GM12891 (cell line): Measurements from ENCODE around the gene PLPP7.

Source experiments
- DNase-seq: peaks from one replicate; pipeline ENCODE4 v3.0.0; 2011; ENCODE audit warnings: low spot score; ENCODE audit not compliant: insufficient read length
- FAIRE-seq: peaks from 2 replicates; lab custom pipeline; 2011; peaks lifted over from hg19 to GRCh38; lab: Jason Lieb, UNC
- PAX5 ChIP-seq: IDR thresholded peaks from 2 replicates; pipeline ENCODE4 v1.6.1; 2011; ENCODE audit warnings: low read length, moderate library complexity, mild to moderate bottlenecking; ENCODE audit not compliant: insufficient read depth, severe bottlenecking
- POLR2A ChIP-seq: IDR thresholded peaks from 2 replicates; pipeline ENCODE4 v1.6.1; 2011; ENCODE audit warnings: low read depth, low read length, control low read depth
- POLR2AphosphoS5 ChIP-seq: IDR thresholded peaks from 2 replicates; pipeline ENCODE4 v1.6.1; 2011; ENCODE audit warnings: low read depth, low read length, control low read depth
- POU2F2 ChIP-seq: IDR thresholded peaks from 2 replicates; pipeline ENCODE4 v1.6.1; 2011; ENCODE audit warnings: low read depth, mild to moderate bottlenecking, control low read depth, low read length, moderate library complexity
- SPI1 ChIP-seq: IDR thresholded peaks from 2 replicates; pipeline ENCODE4 v1.6.1; 2011; ENCODE audit warnings: low read depth, low read length, control low read depth
- TAF1 ChIP-seq: IDR thresholded peaks from 2 replicates; pipeline ENCODE4 v1.6.1; 2011; ENCODE audit warnings: low read depth, low read length, control low read depth

The PLPP7 gene

GRCh38 chr9:131276094-131276888 is 13.2 kb upstream of the PLPP7 start, which contains the start of gene FAM78A:
TSS of gene FAM78A (minus strand) at chr9:131276510. CDS start at chr9:131276179, 331 bp downstream.
- FAIRE-seq (no peak), DNase-seq (no peak)
- TF ChIP-seq SPI1 (0 out of 2 replicates have a peak, but pooled peaks have one; percentile 22), POLR2A (no peak)

GRCh38 chr9:131276891-131277286 is 12.6 kb upstream of the PLPP7 start:
- peak; percentile 28 for FAIRE-seq
- TF ChIP-seq SPI1 (no peak), POLR2AphosphoS5 (no peak), TAF1 (no peak), POLR2A (no peak), PAX5 (no peak), POU2F2 (no peak)
- no peak for DNase-seq

DNA sequence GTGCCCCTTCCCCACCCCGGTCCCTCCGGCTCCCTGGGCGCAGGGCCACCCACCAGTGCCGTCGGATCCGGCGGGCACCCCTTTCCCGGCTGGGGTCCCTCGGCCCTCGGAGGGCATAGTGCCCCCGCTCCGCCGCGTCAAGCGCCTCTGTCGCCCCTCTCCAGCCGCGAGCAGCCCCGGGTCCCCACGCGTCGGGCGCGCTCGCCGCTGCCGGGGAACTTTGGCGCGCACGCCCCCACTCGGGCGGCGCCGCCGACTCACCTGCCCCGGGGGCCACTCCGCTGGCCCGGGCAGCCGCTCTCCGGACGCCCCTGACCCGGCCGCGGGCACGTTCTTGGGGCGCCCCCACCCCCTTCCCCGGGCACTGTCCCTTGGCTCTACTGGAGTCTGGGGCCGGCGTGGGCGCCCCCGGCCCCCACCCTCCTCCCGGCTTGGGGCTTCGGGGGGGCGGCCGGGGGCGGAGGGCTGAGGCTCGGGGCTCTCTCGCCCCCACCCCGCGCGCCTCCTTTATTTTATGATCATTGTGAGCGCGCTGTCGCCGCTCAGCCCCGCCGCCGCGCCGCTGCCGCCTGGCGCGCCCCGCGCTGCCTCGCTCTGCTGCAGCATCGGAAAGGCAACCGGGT is 12.1 kb upstream of the PLPP7 start:
- FAIRE-seq: peak; percentile 66

GRCh38 chr9:131277910-131278701 is 11.4 kb upstream of the PLPP7 start:
- FAIRE-seq (no peak), DNase-seq (peak; percentile 85)

More for the DNA sequence above, 12.1 kb upstream of the PLPP7 start:
- DNase-seq: peak; percentile 52
- no peak for TF ChIP-seq PAX5
- no peak for TF ChIP-seq POLR2AphosphoS5
- TF ChIP-seq POU2F2: no peak
- no peak for TF ChIP-seq TAF1

DNA sequence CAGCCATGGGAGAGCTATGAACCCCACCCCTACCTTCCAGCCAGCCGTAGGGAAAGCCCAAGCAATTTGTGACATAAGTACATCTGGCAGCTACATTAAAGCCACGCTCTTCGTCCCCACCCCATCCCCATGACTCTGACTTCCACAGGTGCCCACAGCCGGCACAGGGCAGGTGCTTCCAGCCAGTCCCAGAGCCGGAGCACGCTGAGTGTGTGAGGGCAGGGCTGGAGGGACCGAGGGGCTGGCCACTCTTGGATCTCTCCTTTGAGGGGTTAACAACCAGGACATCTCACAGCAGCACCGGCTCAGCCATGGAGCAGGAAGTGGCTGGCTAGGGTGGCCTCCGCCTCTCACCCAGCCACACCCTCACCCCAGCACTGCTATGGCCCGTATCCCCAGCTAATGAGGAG is 10.8 kb upstream of the PLPP7 start:
- TF ChIP-seq POU2F2 (no peak), PAX5 (no peak), SPI1 (no peak), POLR2AphosphoS5 (no peak), TAF1 (no peak), POLR2A (no peak)
- DNase-seq (no peak), FAIRE-seq (no peak)

More at GRCh38 chr9:131277910-131278701, 11.4 kb upstream of the PLPP7 start:
- TF ChIP-seq POLR2A: no peak
- TF ChIP-seq TAF1: no peak
- TF ChIP-seq POLR2AphosphoS5: no peak
- no peak for TF ChIP-seq PAX5
- TF ChIP-seq POU2F2: no peak
- no peak for TF ChIP-seq SPI1

- TF ChIP-seq TAF1 (no peak), POU2F2 (no peak), POLR2AphosphoS5 (no peak), PAX5 (no peak), SPI1 (no peak), POLR2A (no peak)
- no peak for DNase-seq
- FAIRE-seq: no peak
Measured at GRCh38 chr9:131279196-131279862, 10.2 kb upstream of the PLPP7 start.

DNA sequence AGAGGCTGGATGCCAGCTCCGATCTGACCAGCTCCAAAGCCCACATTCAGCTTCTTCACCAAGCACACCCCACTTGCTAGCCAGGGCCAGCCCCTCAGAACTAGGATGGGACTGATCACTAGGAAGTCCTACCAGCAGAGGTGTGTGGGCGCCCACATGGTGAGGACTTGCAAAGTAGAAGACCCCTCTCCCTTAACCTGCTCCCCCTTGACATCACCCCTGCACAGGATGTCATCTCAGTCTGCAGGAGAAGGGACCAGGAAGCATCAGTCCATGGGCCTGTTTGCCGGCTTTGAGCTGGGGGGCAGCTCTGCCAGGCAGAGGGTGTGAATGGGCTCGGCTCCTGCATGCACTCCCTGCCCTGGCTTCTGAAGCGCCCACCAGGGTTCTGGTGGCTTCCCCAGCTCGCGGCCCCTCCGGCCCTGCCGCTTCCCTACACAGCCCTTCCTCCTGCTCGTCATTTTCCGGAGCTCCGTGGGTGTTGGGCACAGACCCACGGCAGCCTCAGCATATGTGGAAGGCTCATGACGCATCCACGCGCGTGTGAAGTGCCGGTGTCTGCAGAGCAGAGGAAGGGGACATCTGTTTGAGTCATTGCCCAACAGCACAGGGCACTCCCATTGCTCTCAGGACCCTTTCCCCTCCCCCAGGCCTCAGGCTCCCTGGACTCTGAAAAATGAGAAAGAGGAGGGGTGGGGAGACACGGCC is 9.5 kb upstream of the PLPP7 start:
- DNase-seq (no peak), FAIRE-seq (no peak)
- TF ChIP-seq POU2F2: no peak
- TF ChIP-seq PAX5: no peak
- no peak for TF ChIP-seq POLR2AphosphoS5
- TF ChIP-seq POLR2A: no peak
- no peak for TF ChIP-seq TAF1
- no peak for TF ChIP-seq SPI1

GRCh38 chr9:131280660-131281059 is 8.9 kb upstream of the PLPP7 start:
- TF ChIP-seq TAF1 (no peak), SPI1 (no peak), POLR2AphosphoS5 (no peak), POU2F2 (no peak), PAX5 (no peak), POLR2A (no peak)
- no peak for FAIRE-seq
- DNase-seq: no peak
